K562 (cell line): ENCODE results near the gene SLC5A10. TPM values are rescaled to one million over a fixed set of nuclear protein-coding genes. Genes with fewer than 3 reads are reported as not detected.

Source experiments
- polyA plus RNA-seq, 8 experiments: library from polyadenylated mRNA; depleted of rRNA in 4 of 8; stranded (reverse) in 5 of 8; unstranded in 3 of 8; fragments of >200 nt; fragmentation: Nextera tagmentation in 2 of 8; fragmentation: Illumina TruSeq in 1 of 8; extraction: Ambion mirVana in 2 of 8; extraction: Trizol in 1 of 8; gene quantifications; 2 replicates each; pipeline versions ENCODE4 v1.2.1 to v1.2.3, GENCODE V29; 2011 to 2014; ENCODE audit warnings: inconsistent platforms in 1 of 8, missing spikeins in 1 of 8
- small RNA-seq: library from RNA; depleted of rRNA; stranded (forward); fragments of <200 nt; gene quantifications from one replicate; pipeline ENCODE3, GENCODE V24; 2014
- total RNA-seq, 7 experiments: library from RNA; depleted of rRNA in 6 of 7; stranded (reverse); fragments of >200 nt in 6 of 7; fragmentation: Illumina TruSeq in 2 of 7; extraction: Trizol in 2 of 7; gene quantifications; 2 replicates each; pipeline versions ENCODE4 v1.2.1 to v1.2.3, GENCODE V29; 2011 to 2021; ENCODE audit warnings: low replicate concordance in 1 of 7

SLC5A10 gene
- total and polyA plus RNA-seq, 9 of the 15 experiments (the other 6 are each of a cell fraction or from before 2014, with no cell fraction given): 0.03 to 0.09 (median 0.03) TPM; not detected in 5

Small RNAs within 50 kb of the gene (small RNA-seq; reads per million reads assigned to genes)
- gene AC090286.3 (not detected), gene RF00324 (not detected)

Other genes starting within 250 kb of the SLC5A10 start
- not detected in 2 replicates for gene FBXW10, start 208.1 kb upstream of the SLC5A10 start, total RNA-seq (2014; rRNA removed)
- gene FBXW10, start 208.1 kb upstream of the SLC5A10 start, total RNA-seq (2014; rRNA removed; fragmentation: Illumina TruSeq; extraction: Trizol): not detected in 2 replicates
- gene FBXW10, start 208.1 kb upstream of the SLC5A10 start, total RNA-seq (2015; rRNA removed; fragmentation: Illumina TruSeq; extraction: Trizol): not detected in 2 replicates
- not detected in 2 replicates for gene FBXW10, start 208.1 kb upstream of the SLC5A10 start, total RNA-seq (2021)
- not detected in 2 replicates for gene FBXW10, start 208.1 kb upstream of the SLC5A10 start, polyA plus RNA-seq (2011; rRNA removed)
- gene FBXW10, start 208.1 kb upstream of the SLC5A10 start, polyA plus RNA-seq (2014; fragmentation: Illumina TruSeq; extraction: Trizol): not detected in 2 replicates
- gene FBXW10, start 208.1 kb upstream of the SLC5A10 start, polyA plus RNA-seq (2014; fragmentation: Nextera tagmentation; extraction: Ambion mirVana): not detected
- not detected in 2 replicates for gene FBXW10, start 208.1 kb upstream of the SLC5A10 start, polyA plus RNA-seq (2014; rRNA removed)
- gene TVP23B, start 171.0 kb upstream of the SLC5A10 start, total RNA-seq (2014; rRNA removed): 10.0 and 12.9 TPM in 2 replicates
- 25.0 and 28.9 TPM in 2 replicates for gene TVP23B, start 171.0 kb upstream of the SLC5A10 start, total RNA-seq (2014; rRNA removed; fragmentation: Illumina TruSeq; extraction: Trizol)
- 13.0 and 15.8 TPM in 2 replicates for gene TVP23B, start 171.0 kb upstream of the SLC5A10 start, total RNA-seq (2015; rRNA removed; fragmentation: Illumina TruSeq; extraction: Trizol)
- 10.4 and 14.6 TPM in 2 replicates for gene TVP23B, start 171.0 kb upstream of the SLC5A10 start, total RNA-seq (2021)
- 17.4 and 21.1 TPM in 2 replicates for gene TVP23B, start 171.0 kb upstream of the SLC5A10 start, polyA plus RNA-seq (2011; rRNA removed)
- gene TVP23B, start 171.0 kb upstream of the SLC5A10 start, polyA plus RNA-seq (2014; fragmentation: Illumina TruSeq; extraction: Trizol): 11.0 and 12.8 TPM in 2 replicates
- gene TVP23B, start 171.0 kb upstream of the SLC5A10 start, polyA plus RNA-seq (2014; fragmentation: Nextera tagmentation; extraction: Ambion mirVana): 10 to 100 TPM; 43.0 to 52.8 TPM
- 13.2 and 14.1 TPM in 2 replicates for gene TVP23B, start 171.0 kb upstream of the SLC5A10 start, polyA plus RNA-seq (2014; rRNA removed)
- 40.0 and 47.8 TPM in 2 replicates for gene PRPSAP2, start 94.0 kb upstream of the SLC5A10 start, total RNA-seq (2014; rRNA removed)
- gene PRPSAP2, start 94.0 kb upstream of the SLC5A10 start, total RNA-seq (2014; rRNA removed; fragmentation: Illumina TruSeq; extraction: Trizol): 41.6 and 50.4 TPM in 2 replicates
- 33.1 and 34.1 TPM in 2 replicates for gene PRPSAP2, start 94.0 kb upstream of the SLC5A10 start, total RNA-seq (2015; rRNA removed; fragmentation: Illumina TruSeq; extraction: Trizol)
- 32.8 TPM in 2 replicates for gene PRPSAP2, start 94.0 kb upstream of the SLC5A10 start, total RNA-seq (2021)
- 43.4 and 56.7 TPM in 2 replicates for gene PRPSAP2, start 94.0 kb upstream of the SLC5A10 start, polyA plus RNA-seq (2011; rRNA removed)
- gene PRPSAP2, start 94.0 kb upstream of the SLC5A10 start, polyA plus RNA-seq (2014; fragmentation: Illumina TruSeq; extraction: Trizol): 39.2 and 42.1 TPM in 2 replicates
- 10 to 100 TPM; 15.5 to 23.1 TPM for gene PRPSAP2, start 94.0 kb upstream of the SLC5A10 start, polyA plus RNA-seq (2014; fragmentation: Nextera tagmentation; extraction: Ambion mirVana)
- 35.7 and 40.5 TPM in 2 replicates for gene PRPSAP2, start 94.0 kb upstream of the SLC5A10 start, polyA plus RNA-seq (2014; rRNA removed)
- 7.6 and 12.9 TPM in 2 replicates for gene FAM83G, start 52.6 kb downstream of the SLC5A10 start, total RNA-seq (2014; rRNA removed)
- gene FAM83G, start 52.6 kb downstream of the SLC5A10 start, total RNA-seq (2014; rRNA removed; fragmentation: Illumina TruSeq; extraction: Trizol): 1.9 and 2.3 TPM in 2 replicates
- 4.2 and 5.6 TPM in 2 replicates for gene FAM83G, start 52.6 kb downstream of the SLC5A10 start, total RNA-seq (2015; rRNA removed; fragmentation: Illumina TruSeq; extraction: Trizol)
- 9.1 and 10.3 TPM in 2 replicates for gene FAM83G, start 52.6 kb downstream of the SLC5A10 start, total RNA-seq (2021)
- 3.4 and 4.2 TPM in 2 replicates for gene FAM83G, start 52.6 kb downstream of the SLC5A10 start, polyA plus RNA-seq (2011; rRNA removed)
- 4.8 and 6.5 TPM in 2 replicates for gene FAM83G, start 52.6 kb downstream of the SLC5A10 start, polyA plus RNA-seq (2014; fragmentation: Illumina TruSeq; extraction: Trizol)
- gene FAM83G, start 52.6 kb downstream of the SLC5A10 start, polyA plus RNA-seq (2014; fragmentation: Nextera tagmentation; extraction: Ambion mirVana): under 1 TPM in 1 of 2 experiments, not detected in 1; 0.04 TPM
- 5.5 and 5.7 TPM in 2 replicates for gene FAM83G, start 52.6 kb downstream of the SLC5A10 start, polyA plus RNA-seq (2014; rRNA removed)
- gene GRAP, start 94.8 kb downstream of the SLC5A10 start, total RNA-seq (2014; rRNA removed): not detected in 2 replicates
- not detected in 2 replicates for gene GRAP, start 94.8 kb downstream of the SLC5A10 start, total RNA-seq (2014; rRNA removed; fragmentation: Illumina TruSeq; extraction: Trizol)
- gene GRAP, start 94.8 kb downstream of the SLC5A10 start, total RNA-seq (2015; rRNA removed; fragmentation: Illumina TruSeq; extraction: Trizol): 0.11 TPM in 1 of 2 replicates, not detected in the other
- gene GRAP, start 94.8 kb downstream of the SLC5A10 start, total RNA-seq (2021): 0.07 and 0.27 TPM in 2 replicates
- 0.05 and 0.07 TPM in 2 replicates for gene GRAP, start 94.8 kb downstream of the SLC5A10 start, polyA plus RNA-seq (2011; rRNA removed)
- not detected in 2 replicates for gene GRAP, start 94.8 kb downstream of the SLC5A10 start, polyA plus RNA-seq (2014; fragmentation: Illumina TruSeq; extraction: Trizol)
- not detected for gene GRAP, start 94.8 kb downstream of the SLC5A10 start, polyA plus RNA-seq (2014; fragmentation: Nextera tagmentation; extraction: Ambion mirVana)
- gene GRAP, start 94.8 kb downstream of the SLC5A10 start, polyA plus RNA-seq (2014; rRNA removed): 0.41 TPM in 1 of 2 replicates, not detected in the other
- not detected in 2 replicates for gene GRAPL, start 175.4 kb downstream of the SLC5A10 start, total RNA-seq (2014; rRNA removed)
- not detected in 2 replicates for gene GRAPL, start 175.4 kb downstream of the SLC5A10 start, total RNA-seq (2014; rRNA removed; fragmentation: Illumina TruSeq; extraction: Trizol)
- not detected in 2 replicates for gene GRAPL, start 175.4 kb downstream of the SLC5A10 start, total RNA-seq (2015; rRNA removed; fragmentation: Illumina TruSeq; extraction: Trizol)
- gene GRAPL, start 175.4 kb downstream of the SLC5A10 start, total RNA-seq (2021): 0.22 TPM in 1 of 2 replicates, not detected in the other
- gene GRAPL, start 175.4 kb downstream of the SLC5A10 start, polyA plus RNA-seq (2011; rRNA removed): 0.11 TPM in 1 of 2 replicates, not detected in the other
- gene GRAPL, start 175.4 kb downstream of the SLC5A10 start, polyA plus RNA-seq (2014; fragmentation: Illumina TruSeq; extraction: Trizol): not detected in 2 replicates
- not detected for gene GRAPL, start 175.4 kb downstream of the SLC5A10 start, polyA plus RNA-seq (2014; fragmentation: Nextera tagmentation; extraction: Ambion mirVana)
- gene GRAPL, start 175.4 kb downstream of the SLC5A10 start, polyA plus RNA-seq (2014; rRNA removed): not detected in 2 replicates